ENCODE results near the gene ANKRD6.

ANKRD6 gene

GRCh38 chr6:89506716-89507617, 74.0 kb downstream of the ANKRD6 start:
- no peak for TF ChIP-seq ZNF384 (IDR thresholded peaks at IDR 0.05)
- no peak for TF ChIP-seq NFRKB (IDR thresholded peaks at IDR 0.05)
- TF ChIP-seq CTBP1 (IDR thresholded peaks at IDR 0.05; ENCODE audit: borderline replicate concordance): no peak
- no peak for TF ChIP-seq TARDBP (IDR thresholded peaks at IDR 0.05)
- no peak for TF ChIP-seq ARNT (IDR thresholded peaks at IDR 0.05)
- no peak for TF ChIP-seq SP1 (IDR thresholded peaks at IDR 0.05)
- TF ChIP-seq FOXM1 (IDR thresholded peaks at IDR 0.05; ENCODE audit: borderline replicate concordance): no peak
- TF ChIP-seq PKNOX1 (IDR thresholded peaks at IDR 0.05): no peak
- no peak for TF ChIP-seq HDGF (IDR thresholded peaks at IDR 0.05; ENCODE audit: borderline replicate concordance)
- TF ChIP-seq FOXK2 (IDR thresholded peaks at IDR 0.05): no peak
- no peak for TF ChIP-seq LEF1 (IDR thresholded peaks at IDR 0.05; ENCODE audit: borderline replicate concordance)
- no peak for TF ChIP-seq L3MBTL2 (conservative IDR thresholded peaks at IDR 0.05)
- no peak for TF ChIP-seq SUZ12 (IDR thresholded peaks at IDR 0.05)
- no peak for TF ChIP-seq ELF4 (IDR thresholded peaks at IDR 0.05)
- TF ChIP-seq BHLHE40 (IDR thresholded peaks at IDR 0.05; ENCODE audit: borderline replicate concordance): no peak
- no peak for TF ChIP-seq FOXA1 (IDR thresholded peaks at IDR 0.05)
- ChIA-PET POLR2A (no interaction called here), CTCF (no interaction called here)
- no peak for DNase-seq (ENCODE audit: extremely low spot score)

GRCh38 chr6:89508755-89509563, 76.0 kb downstream of the ANKRD6 start:
- ChIA-PET CTCF (interaction anchor here (0.6 to 1.2 kb wide), 3 partner anchors 69 to 160 kb away, joined by 3 to 4 read pairs (median 3); no protein-coding TSS in a partner anchor), POLR2A (no interaction called here)
- DNase-seq (ENCODE audit: extremely low spot score): no peak
- TF ChIP-seq ELF4 (IDR thresholded peaks at IDR 0.05): no peak
- TF ChIP-seq PKNOX1 (IDR thresholded peaks at IDR 0.05): no peak
- TF ChIP-seq ARNT (IDR thresholded peaks at IDR 0.05): no peak
- TF ChIP-seq FOXK2 (IDR thresholded peaks at IDR 0.05): no peak
- TF ChIP-seq FOXA1 (IDR thresholded peaks at IDR 0.05): no peak
- TF ChIP-seq SP1 (IDR thresholded peaks at IDR 0.05): no peak
- no peak for TF ChIP-seq CTBP1 (IDR thresholded peaks at IDR 0.05; ENCODE audit: borderline replicate concordance)
- TF ChIP-seq LEF1 (IDR thresholded peaks at IDR 0.05; ENCODE audit: borderline replicate concordance): no peak
- TF ChIP-seq SUZ12 (IDR thresholded peaks at IDR 0.05): no peak

- ChIA-PET CTCF (interaction anchor here (0.6 to 1.2 kb wide), 2 partner anchors 9 to 88 kb away, joined by 3 to 5 read pairs; no protein-coding TSS in a partner anchor), POLR2A (no interaction called here)
- no peak for DNase-seq (ENCODE audit: extremely low spot score)
- no peak for TF ChIP-seq FOXA1 (IDR thresholded peaks at IDR 0.05)
- TF ChIP-seq ARNT (IDR thresholded peaks at IDR 0.05): no peak
- TF ChIP-seq BHLHE40 (IDR thresholded peaks at IDR 0.05; ENCODE audit: borderline replicate concordance): no peak
- peak; percentile 23; the same call in 1 of the 2 replicates for TF ChIP-seq PKNOX1 (IDR thresholded peaks at IDR 0.05)
Measured at GRCh38 chr6:89509777-89510281, 76.9 kb downstream of the ANKRD6 start.

GRCh38 chr6:89510393-89510792, 77.4 kb downstream of the ANKRD6 start:
- DNase-seq (ENCODE audit: extremely low spot score): no peak
- CTCF ChIA-PET: no interaction called here
- no peak for TF ChIP-seq L3MBTL2 (conservative IDR thresholded peaks at IDR 0.05)
- TF ChIP-seq CTBP1 (IDR thresholded peaks at IDR 0.05; ENCODE audit: borderline replicate concordance): no peak
- no peak for TF ChIP-seq ELF4 (IDR thresholded peaks at IDR 0.05)
- TF ChIP-seq ARNT (IDR thresholded peaks at IDR 0.05): no peak
- no peak for TF ChIP-seq BHLHE40 (IDR thresholded peaks at IDR 0.05; ENCODE audit: borderline replicate concordance)
- no peak for TF ChIP-seq LEF1 (IDR thresholded peaks at IDR 0.05; ENCODE audit: borderline replicate concordance)
- TF ChIP-seq FOXK2 (IDR thresholded peaks at IDR 0.05): no peak
- no peak for TF ChIP-seq SUZ12 (IDR thresholded peaks at IDR 0.05)
- no peak for TF ChIP-seq FOXA1 (IDR thresholded peaks at IDR 0.05)
- TF ChIP-seq SP1 (IDR thresholded peaks at IDR 0.05): no peak
- no peak for TF ChIP-seq NFRKB (IDR thresholded peaks at IDR 0.05)
- no peak for TF ChIP-seq PKNOX1 (IDR thresholded peaks at IDR 0.05)
- POLR2A ChIA-PET: no interaction called here

- POLR2A ChIA-PET: no interaction called here
- CTCF ChIA-PET: interaction anchor here (0.6 kb wide), 1 partner anchor 9 kb away, joined by 5 read pairs; no protein-coding TSS in a partner anchor
- TF ChIP-seq HDGF (IDR thresholded peaks at IDR 0.05; ENCODE audit: borderline replicate concordance) (no peak), PKNOX1 (IDR thresholded peaks at IDR 0.05) (no peak), NFRKB (IDR thresholded peaks at IDR 0.05) (no peak), SUZ12 (IDR thresholded peaks at IDR 0.05) (no peak), LEF1 (IDR thresholded peaks at IDR 0.05; ENCODE audit: borderline replicate concordance) (no peak), ARNT (IDR thresholded peaks at IDR 0.05) (no peak), FOXM1 (IDR thresholded peaks at IDR 0.05; ENCODE audit: borderline replicate concordance) (no peak)
- no peak for DNase-seq (ENCODE audit: extremely low spot score)
Measured at GRCh38 chr6:89518352-89519055, 85.6 kb downstream of the ANKRD6 start.
